MCF 10A (cell line): Measurements from ENCODE around the gene PFKFB2. TPM values are rescaled to one million over a fixed set of nuclear protein-coding genes. Genes with fewer than 3 reads are reported as not detected.

Experiments
- BruUV-seq: library from RNA; stranded (reverse); fragments of 400-500 nt; replicated peaks from 2 replicates; lab custom pipeline; 2021; lab: Mats Ljungman, UMichigan
- CTCF ChIA-PET: fragments of 300-600 bp; sonication (Branson Sonifier 250); formaldehyde crosslinking; extraction: SDS; loops from one replicate; lab custom pipeline; 2021; ENCODE audit warnings: antibody characterized with exemption, inconsistent platforms; lab: Yijun Ruan, JAX
- POLR2A ChIA-PET: fragments of 300-600, 350-650 bp; sonication (Branson Sonifier 250); formaldehyde crosslinking; extraction: SDS; loops from one replicate; lab custom pipeline; 2020; ENCODE audit warnings: antibody characterized with exemption, inconsistent platforms; lab: Yijun Ruan, JAX
- DNase-seq: peaks from one replicate; pipeline ENCODE4 v3.0.0-alpha.2; 2018; ENCODE audit not compliant: unreplicated experiment
- H3K27ac Mint-ChIP-seq: one replicate; pipeline ENCODE4 v1.8.0; 2022; ENCODE audit warnings: mild to moderate bottlenecking, low read depth, mixed read lengths; ENCODE audit not compliant: unreplicated experiment
- H3K27me3 Mint-ChIP-seq: one replicate; pipeline ENCODE4 v1.8.0; 2022; ENCODE audit warnings: mixed read lengths; ENCODE audit not compliant: insufficient read depth, unreplicated experiment
- H3K36me3 Mint-ChIP-seq: one replicate; pipeline ENCODE4 v1.8.0; 2022; ENCODE audit warnings: mild to moderate bottlenecking, moderate library complexity, mixed read lengths; ENCODE audit not compliant: insufficient read depth, unreplicated experiment
- H3K4me1 Mint-ChIP-seq: one replicate; pipeline ENCODE4 v1.8.0; 2022; ENCODE audit warnings: mixed read lengths; ENCODE audit not compliant: insufficient read depth, unreplicated experiment
- H3K4me3 Mint-ChIP-seq: one replicate; pipeline ENCODE4 v1.8.0; 2022; ENCODE audit warnings: mild to moderate bottlenecking, moderate library complexity, mixed read lengths; ENCODE audit not compliant: unreplicated experiment
- H3K9me3 Mint-ChIP-seq: one replicate; pipeline ENCODE4 v1.8.0; 2022; ENCODE audit warnings: mixed read lengths; ENCODE audit not compliant: unreplicated experiment
- CTCF ChIP-seq: fragments of 200-600 bp; IDR thresholded peaks from one replicate; pipeline ENCODE4 v1.8.0; 2022; ENCODE audit warnings: antibody characterized with exemption, mild to moderate bottlenecking; ENCODE audit not compliant: unreplicated experiment
- intact Hi-C: fragments of 100-400 bp; cut with micrococcal nuclease; formaldehyde crosslinking; loops from 2 replicates; pipeline ENCODE4 v1.14.1; 2022
- total RNA-seq: library from RNA; stranded (reverse); gene quantifications from 2 replicates; pipeline ENCODE4 v1.2.3, GENCODE V29; 2022

PFKFB2 gene
- total RNA-seq, 1 experiment from 2014 or later: 21.1 TPM

DNA sequence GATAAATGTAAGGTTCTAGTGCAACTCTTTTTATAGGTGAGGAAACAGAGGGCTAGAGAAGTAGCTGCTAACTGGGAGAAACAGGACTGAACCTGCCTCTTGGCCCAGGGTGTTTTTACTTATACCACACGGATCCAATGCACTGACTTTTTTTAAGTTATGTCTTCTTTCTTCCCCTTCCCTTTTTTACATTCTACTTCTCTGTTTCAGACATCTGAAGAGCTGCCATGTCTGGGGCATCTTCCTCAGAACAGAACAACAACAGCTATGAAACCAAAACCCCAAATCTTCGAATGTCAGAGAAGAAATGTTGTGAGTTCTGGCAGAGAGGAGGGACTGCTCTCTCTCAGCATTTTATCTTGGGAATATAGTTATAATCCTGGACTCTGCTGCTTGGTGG, 1.4 kb downstream of the PFKFB2 start:
- no TSS peak for BruUV-seq
- H3K9me3 Mint-ChIP-seq: no peaks in the 10 kb centered on the region
- no peak for DNase-seq
- peaks cover 38% of the 10 kb centered on the region for H3K4me1 Mint-ChIP-seq
- ChIA-PET POLR2A (interaction anchor here (1.0 to 33.4 kb wide), 6 partner anchors 10 to 340 kb away, joined by 4 to 2100 read pairs (median 23); partner anchors contain the start of gene C1orf116), CTCF (interaction anchor here (0.6 to 9.7 kb wide), 9 partner anchors 18 to 445 kb away, joined by 3 to 146 read pairs (median 4); no protein-coding TSS in a partner anchor)
- H3K27me3 Mint-ChIP-seq: no peaks in the 10 kb centered on the region
- H3K4me3 Mint-ChIP-seq: no peak overlapping the region
- intact Hi-C loops: loop anchor here (5.0 kb wide), 1 partner anchor 142 kb away; no protein-coding TSS in a partner anchor
- H3K27ac Mint-ChIP-seq: no peak overlapping the region
- H3K36me3 Mint-ChIP-seq: peaks cover 16% of the 10 kb centered on the region
- no peak for TF ChIP-seq CTCF

DNA sequence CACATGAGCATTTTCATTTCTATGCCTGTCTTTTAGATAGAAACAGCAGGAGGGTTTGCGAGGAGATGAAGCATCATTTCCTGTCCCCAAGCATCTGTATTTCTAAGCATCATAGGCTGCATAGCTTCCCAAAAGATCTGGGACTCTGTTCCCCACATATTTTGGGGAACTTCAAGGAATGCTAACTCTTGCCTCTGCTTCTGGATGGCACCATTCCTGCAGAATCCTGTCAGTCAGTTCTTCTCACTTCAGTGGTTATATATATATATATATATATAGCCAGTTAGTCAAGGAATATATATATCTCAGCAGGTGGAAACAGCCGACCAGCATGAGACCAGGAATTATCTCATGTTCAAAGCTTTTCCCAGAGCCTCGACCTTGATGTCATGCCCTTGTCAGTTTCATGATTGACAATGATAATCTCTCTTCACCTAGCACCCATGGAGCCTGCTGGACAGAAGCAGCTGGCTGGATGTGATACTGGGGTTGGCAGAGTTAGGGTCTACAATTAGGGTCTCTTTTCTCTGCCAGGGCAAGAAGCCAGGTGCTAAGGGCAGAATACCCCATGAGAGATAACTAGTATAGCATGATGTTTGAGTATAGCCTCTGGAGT, 2.4 kb downstream of the PFKFB2 start:
- CTCF ChIA-PET: interaction anchor here (0.6 to 9.7 kb wide), 8 partner anchors 10 to 1084 kb away, joined by 3 to 146 read pairs (median 4); no protein-coding TSS in a partner anchor

GRCh38 chr1:207056673-207057072, 3.6 kb downstream of the PFKFB2 start:
- no TSS peak for BruUV-seq
- ChIA-PET CTCF (interaction anchor here (0.5 to 9.7 kb wide), 7 partner anchors 9 to 410 kb away, joined by 3 to 146 read pairs (median 4); no protein-coding TSS in a partner anchor), POLR2A (interaction anchor here (0.5 to 33.4 kb wide), 5 partner anchors 10 to 101 kb away, joined by 3 to 2100 read pairs (median 3); partner anchors contain the start of gene C1orf116)
- Mint-ChIP-seq H3K36me3 (peaks cover 18% of the 10 kb centered on the region), H3K27ac (no peak overlapping the region), H3K9me3 (no peaks in the 10 kb centered on the region), H3K4me3 (no peak overlapping the region), H3K4me1 (peaks cover 27% of the 10 kb centered on the region), H3K27me3 (no peaks in the 10 kb centered on the region)
- TF ChIP-seq CTCF: no peak
- no peak for DNase-seq
- intact Hi-C loops: no loop called here

More for the DNA sequence above, 2.4 kb downstream of the PFKFB2 start:
- intact Hi-C loops: no loop called here
- BruUV-seq: no TSS peak
- Mint-ChIP-seq H3K9me3 (no peaks in the 10 kb centered on the region), H3K36me3 (peaks cover 12% of the 10 kb centered on the region), H3K4me1 (peaks cover 36% of the 10 kb centered on the region), H3K27ac (no peak overlapping the region), H3K27me3 (no peaks in the 10 kb centered on the region), H3K4me3 (no peak overlapping the region)
- POLR2A ChIA-PET: interaction anchor here (1.2 to 33.4 kb wide), 5 partner anchors 9 to 29 kb away, joined by 3 to 2100 read pairs (median 4); partner anchors contain the start of gene C1orf116
- no peak for TF ChIP-seq CTCF
- DNase-seq: no peak

DNA sequence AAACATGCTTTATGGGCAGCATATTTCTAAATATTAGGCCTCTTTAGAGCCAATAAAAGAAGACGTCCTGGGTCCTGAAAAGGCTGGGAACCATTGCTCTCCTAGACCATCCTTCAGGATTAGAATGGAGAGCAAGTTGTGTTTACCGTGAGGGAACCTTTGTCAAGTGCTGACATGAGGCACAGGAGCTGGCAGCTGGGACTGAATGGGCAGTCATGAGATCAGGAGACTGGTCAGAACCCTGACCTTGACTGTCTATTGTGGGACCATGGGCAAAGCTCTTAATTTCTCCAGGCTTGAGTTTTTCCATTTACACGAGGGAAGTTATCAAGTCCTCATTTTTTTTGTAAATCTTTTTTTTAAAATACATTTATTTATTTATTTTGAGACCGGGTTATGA, 5.2 kb downstream of the PFKFB2 start:
- Mint-ChIP-seq H3K36me3 (peaks cover 24% of the 10 kb centered on the region), H3K27me3 (no peaks in the 10 kb centered on the region), H3K4me1 (peaks cover 13% of the 10 kb centered on the region), H3K27ac (no peak overlapping the region), H3K9me3 (no peaks in the 10 kb centered on the region), H3K4me3 (no peak overlapping the region)
- ChIA-PET POLR2A (interaction anchor here (0.9 to 33.4 kb wide), 3 partner anchors 14 to 350 kb away, joined by 3 to 2100 read pairs (median 399); partner anchors contain the start of gene C1orf116), CTCF (interaction anchor here (0.9 to 9.7 kb wide), 6 partner anchors 9 to 347 kb away, joined by 3 to 146 read pairs (median 4); no protein-coding TSS in a partner anchor)
- TF ChIP-seq CTCF: no peak
- no TSS peak for BruUV-seq
- intact Hi-C loops: no loop called here
- DNase-seq: no peak
